ENCODE data around the gene METTL26.
A peak's percentile ranks its signal among the peaks of the same experiment; 100 is the strongest.

The METTL26 gene

GRCh38 chr16:636206-637080 lies at the start of gene METTL26:
Gene METTL26 (minus strand): TSS chr16:636305. CDS start chr16:636290, 15 bp downstream.
- peak; percentile 90 for DNase-seq

GRCh38 chr16:684961-685696 lies 49.0 kb upstream of the METTL26 start:
- DNase-seq, result no peak

GRCh38 chr16:684071-684794 lies 48.1 kb upstream of the METTL26 start, which contains the start of gene JMJD8:
Gene JMJD8 (minus strand): TSS chr16:684334. CDS start chr16:684319, 15 bp downstream.
- DNase-seq, result peak; percentile 94

GRCh38 chr16:683396-684070 lies 47.4 kb upstream of the METTL26 start:
- DNase-seq, result no peak

- no peak for DNase-seq
These were observed 46.6 kb upstream of the METTL26 start for GRCh38 chr16:682493-683395.

DNA sequence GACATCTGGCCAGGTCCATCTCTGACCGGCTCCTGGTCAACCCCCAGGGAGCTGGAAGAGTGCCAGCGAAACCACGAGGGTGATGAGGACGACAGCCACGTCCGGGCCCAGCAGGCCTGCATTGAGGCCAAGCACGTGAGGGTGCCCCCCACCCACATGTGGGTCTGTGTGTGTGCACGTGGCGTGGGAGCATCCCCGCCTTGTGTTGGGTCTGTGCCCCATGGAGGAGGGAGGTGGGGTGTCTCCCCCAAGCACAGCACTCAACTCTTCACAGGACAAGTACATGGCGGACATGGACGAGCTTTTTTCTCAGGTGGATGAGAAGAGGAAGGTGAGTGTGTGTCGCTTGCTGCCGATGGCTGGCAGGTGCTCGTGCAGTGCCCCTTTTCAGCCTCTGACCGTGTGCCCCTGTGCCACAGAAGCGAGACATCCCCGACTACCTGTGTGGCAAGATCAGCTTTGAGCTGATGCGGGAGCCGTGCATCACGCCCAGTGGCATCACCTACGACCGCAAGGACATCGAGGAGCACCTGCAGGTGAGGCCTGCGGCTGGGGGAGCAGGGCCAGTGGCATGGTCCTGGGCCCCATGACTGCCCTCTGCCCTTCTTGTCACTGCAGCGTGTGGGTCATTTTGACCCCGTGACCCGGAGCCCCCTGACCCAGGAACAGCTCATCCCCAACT lies 45.8 kb upstream of the METTL26 start:
- no peak for DNase-seq

DNA sequence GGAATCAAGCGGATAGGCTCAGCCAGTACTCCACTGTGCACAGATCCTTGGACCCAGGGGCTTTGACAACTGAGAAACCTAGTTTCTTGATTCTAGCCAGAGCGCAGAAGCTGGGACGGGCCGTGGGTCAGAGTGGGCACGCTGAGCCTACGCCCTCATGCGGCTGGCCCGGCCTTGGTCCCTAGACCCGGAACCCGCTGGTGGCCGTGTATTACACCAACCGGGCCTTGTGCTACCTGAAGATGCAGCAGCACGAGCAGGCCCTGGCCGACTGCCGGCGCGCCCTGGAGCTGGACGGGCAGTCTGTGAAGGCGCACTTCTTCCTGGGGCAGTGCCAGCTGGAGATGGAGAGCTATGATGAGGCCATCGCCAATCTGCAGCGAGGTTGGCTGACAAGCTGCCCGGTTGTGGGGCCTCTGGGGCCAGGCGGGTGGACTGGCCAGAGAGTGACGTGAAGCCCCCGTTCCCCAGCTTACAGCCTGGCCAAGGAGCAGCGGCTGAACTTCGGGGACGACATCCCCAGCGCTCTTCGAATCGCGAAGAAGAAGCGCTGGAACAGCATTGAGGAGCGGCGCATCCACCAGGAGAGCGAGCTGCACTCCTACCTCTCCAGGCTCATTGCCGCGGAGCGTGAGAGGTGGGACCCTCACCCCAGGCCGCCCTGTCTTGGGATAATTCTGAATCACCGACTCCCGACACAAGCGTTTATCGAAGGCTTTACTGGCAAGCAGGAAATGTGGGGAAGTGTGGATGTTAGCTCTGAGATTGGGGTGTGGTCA lies 45.1 kb upstream of the METTL26 start:
- no peak for DNase-seq

DNA sequence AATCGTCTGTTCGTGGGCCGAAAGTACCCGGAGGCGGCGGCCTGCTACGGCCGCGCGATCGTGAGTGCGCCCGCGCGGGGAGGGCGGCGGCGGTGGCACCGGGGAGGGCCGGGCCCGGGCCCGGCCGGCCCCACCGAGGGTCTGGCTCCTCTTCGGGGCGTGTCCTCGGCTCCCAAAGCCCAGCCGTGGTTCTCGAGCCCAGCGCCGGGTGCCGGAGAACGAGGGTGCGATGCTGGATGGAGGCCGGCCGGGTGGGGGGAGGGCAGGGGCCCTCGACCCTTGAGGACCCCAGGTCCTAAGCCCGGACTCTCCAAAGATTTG lies 44.5 kb upstream of the METTL26 start:
- DNase-seq, result no peak

DNA sequence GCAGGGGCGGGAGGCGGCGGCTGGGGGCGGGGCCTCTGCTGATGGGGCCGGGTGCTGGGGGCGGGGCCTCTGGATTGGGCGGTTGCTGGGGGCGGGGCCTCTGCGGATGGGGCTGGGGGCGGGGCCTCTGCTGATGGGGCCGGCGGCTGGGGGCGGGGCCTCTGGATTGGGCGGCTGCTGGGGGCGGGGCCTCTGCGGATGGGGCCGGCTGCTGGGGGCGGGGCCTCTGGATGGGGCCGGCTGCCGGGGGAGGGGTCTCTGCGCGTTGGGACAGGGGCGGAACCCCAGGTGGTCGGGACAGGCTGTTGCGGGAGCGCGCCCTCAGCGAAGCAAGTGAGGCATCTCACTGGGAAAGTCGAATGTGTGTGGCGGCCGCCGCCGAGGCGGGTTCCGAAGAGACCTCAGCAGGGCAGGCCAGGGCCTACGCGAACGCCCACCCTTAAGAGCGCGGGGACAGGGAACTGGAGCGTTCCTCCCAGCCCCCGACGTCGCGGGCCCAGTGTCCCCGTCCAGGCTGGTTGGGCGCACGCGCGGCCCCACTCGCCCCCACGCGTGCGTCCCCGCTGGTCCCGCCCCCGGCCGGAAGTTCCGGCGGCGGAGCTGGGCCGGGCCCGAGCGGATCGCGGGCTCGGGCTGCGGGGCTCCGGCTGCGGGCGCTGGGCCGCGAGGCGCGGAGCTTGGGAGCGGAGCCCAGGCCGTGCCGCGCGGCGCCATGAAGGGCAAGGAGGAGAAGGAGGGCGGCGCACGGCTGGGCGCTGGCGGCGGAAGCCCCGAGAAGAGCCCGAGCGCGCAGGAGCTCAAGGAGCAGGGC lies 43.9 kb upstream of the METTL26 start, which contains the start of gene STUB1:
STUB1 (plus strand) TSS at position 597 of the 811 bp plus-strand sequence; CDS start at position 713, 116 bp downstream.
- DNase-seq, result peak; percentile 85

DNA sequence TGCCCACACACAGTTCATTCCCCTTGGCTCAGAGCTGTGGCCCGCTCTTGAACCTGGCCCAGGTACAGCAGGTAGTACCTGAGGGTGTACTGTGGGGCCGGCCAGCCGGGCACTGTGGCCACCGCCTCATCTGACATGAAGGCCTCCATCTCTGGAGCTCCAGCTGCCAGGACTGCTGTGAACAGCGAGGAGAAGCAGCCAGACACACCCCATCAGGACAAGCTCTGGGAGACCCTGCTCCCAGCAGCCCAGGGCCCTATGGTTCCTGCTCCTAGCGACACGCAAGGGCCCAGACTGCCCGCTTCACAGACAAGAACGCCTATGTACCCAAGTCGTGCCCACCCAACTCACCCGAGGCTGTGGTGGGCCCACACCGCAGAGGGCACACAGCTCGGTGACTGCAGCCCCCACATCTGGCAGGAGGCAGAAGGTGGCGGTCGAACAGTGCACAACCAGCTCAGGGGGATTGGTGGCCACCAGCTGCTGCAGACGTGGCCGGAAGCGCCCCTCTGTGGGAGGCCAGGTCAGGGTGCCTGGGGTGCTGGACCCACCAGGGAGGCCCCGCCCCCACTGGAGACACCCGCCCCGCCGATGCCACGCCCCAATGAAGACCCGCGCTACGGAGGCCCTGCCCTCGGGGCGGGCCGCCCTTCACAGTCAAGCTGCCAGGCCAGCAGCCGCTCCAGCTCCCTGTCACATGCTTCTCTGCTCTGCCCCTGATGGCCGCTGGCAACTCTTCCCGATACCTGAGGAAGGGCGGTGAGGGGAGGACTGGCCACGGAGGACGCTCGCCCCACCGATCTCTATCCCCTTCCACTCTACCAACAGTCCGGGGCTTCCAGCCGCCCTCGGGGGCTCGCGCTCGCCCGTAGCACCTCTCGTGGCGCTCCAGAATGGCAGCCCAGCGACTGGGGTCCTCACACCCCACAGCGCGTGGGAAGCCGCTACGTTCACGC lies 43.0 kb upstream of the METTL26 start:
- no peak for DNase-seq

DNA sequence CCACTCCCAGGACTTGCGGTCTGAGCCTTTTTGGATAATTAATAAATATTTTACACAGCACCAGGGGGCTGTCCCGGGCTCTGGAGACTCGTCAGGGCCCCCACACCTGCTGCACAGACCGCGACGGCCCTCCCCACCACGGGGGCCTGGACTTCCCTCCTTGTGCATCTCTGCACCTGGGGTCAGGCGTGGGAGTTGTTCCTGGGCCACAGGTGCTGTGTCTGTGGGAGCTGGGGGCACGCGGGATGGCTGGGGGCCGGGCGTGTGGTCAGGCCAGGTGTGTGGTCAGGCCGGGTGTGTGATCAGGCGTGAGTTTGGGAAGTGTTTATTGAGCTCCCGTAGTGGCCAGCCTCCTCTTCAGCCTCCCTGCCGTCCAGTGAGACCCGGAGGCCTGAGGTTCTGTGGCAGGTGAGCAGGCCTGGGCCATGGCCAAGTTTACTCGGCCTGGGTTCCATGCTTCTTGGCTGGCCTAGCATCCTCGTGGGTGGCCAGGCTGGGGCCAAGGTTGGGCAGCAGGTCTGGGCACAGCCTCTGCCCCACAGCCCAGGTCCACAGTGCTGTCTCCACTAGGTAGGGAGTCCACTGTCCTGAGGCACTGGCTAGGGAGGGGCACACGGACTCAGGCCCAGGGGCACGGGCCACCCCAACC lies 42.2 kb upstream of the METTL26 start:
- no peak for DNase-seq

DNA sequence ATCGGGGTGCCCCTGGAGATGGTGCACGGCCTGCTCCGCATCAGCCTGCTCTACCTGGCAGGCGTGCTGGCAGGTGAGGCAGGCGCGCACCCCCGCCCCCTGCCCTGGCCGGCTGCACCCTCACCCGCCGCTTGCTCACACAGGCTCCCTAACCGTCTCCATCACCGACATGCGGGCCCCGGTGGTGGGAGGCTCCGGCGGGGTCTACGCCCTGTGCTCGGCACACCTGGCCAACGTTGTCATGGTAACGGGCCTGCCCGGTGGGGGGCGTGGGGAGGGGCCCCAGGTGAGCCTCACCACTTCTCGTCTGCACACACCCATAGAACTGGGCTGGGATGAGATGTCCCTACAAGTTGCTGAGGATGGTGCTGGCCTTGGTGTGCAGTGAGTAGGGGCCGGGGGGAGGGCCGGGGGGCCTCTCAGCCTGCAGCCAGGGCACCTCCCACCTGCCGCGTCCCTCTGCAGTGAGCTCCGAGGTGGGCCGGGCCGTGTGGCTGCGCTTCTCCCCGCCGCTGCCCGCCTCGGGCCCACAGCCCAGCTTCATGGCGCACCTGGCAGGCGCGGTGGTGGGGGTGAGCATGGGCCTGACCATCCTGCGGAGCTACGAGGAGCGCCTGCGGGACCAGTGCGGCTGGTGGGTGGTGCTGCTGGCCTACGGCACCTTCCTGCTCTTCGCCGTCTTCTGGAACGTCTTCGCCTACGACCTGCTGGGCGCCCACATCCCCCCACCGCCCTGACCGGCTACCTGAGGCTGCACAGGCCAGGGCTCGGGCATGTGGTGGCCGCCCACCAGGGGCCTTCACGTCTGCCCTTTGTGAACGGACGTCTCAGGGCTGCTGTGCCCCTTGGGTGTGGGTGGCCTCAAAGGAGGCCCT lies 41.4 kb upstream of the METTL26 start:
- no peak for DNase-seq

DNA sequence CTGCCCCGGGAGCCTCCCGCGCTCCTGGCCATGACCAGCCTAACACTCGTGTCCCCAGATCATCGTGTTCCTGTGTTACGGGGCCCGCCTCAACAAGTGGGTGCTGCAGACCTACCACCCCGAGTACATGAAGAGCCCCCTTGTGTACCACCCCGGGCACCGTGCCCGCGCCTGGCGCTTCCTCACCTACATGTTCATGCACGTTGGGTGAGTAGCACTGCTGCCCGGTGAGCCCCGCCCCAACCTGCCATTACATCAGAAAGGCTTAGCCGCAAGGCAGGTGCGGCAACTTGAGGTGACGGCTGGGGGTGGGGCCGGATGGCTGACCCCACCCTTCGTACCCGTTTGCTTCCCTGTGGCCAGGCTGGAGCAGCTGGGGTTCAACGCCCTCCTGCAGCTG lies 40.8 kb upstream of the METTL26 start:
- DNase-seq, result no peak

- no peak for DNase-seq
These were observed 40.4 kb upstream of the METTL26 start for GRCh38 chr16:676565-676902.

- no peak for DNase-seq
These were observed 39.9 kb upstream of the METTL26 start for GRCh38 chr16:675884-676564.
